Raji (cell line): Measurements from ENCODE around the gene ITPK1.

Experiments used
- POLR2A ChIP-seq: IDR thresholded peaks from 2 replicates; pipeline ENCODE4 v1.6.1; 2011; ENCODE audit warnings: low read depth, low read length, control low read depth; ENCODE audit not compliant: insufficient read depth

ITPK1 gene

GRCh38 chr14:93024493-93024892 lies 91.2 kb downstream of the ITPK1 start:
- no peak for TF ChIP-seq POLR2A

- TF ChIP-seq POLR2A, result no peak
These were observed 91.8 kb downstream of the ITPK1 start for GRCh38 chr14:93023802-93024434.

GRCh38 chr14:93023039-93023438 lies 92.7 kb downstream of the ITPK1 start:
- TF ChIP-seq POLR2A, result no peak

- TF ChIP-seq POLR2A, result no peak
These were observed 95.8 kb downstream of the ITPK1 start for GRCh38 chr14:93019970-93020369.

- no peak for TF ChIP-seq POLR2A
These were observed 96.3 kb downstream of the ITPK1 start for GRCh38 chr14:93019367-93019843.

GRCh38 chr14:93018366-93018765 lies 97.4 kb downstream of the ITPK1 start:
- TF ChIP-seq POLR2A, result no peak

- TF ChIP-seq POLR2A, result no peak
These were observed 97.8 kb downstream of the ITPK1 start for GRCh38 chr14:93017898-93018297.

GRCh38 chr14:93017301-93017797 lies 98.4 kb downstream of the ITPK1 start:
- TF ChIP-seq POLR2A, result no peak

- TF ChIP-seq POLR2A, result no peak
These were observed 99.4 kb downstream of the ITPK1 start for GRCh38 chr14:93016275-93016845.

GRCh38 chr14:93015505-93015904 lies 100.2 kb downstream of the ITPK1 start:
- no peak for TF ChIP-seq POLR2A

GRCh38 chr14:93015064-93015463 lies 100.7 kb downstream of the ITPK1 start:
- TF ChIP-seq POLR2A, result no peak

- TF ChIP-seq POLR2A, result no peak
These were observed 101.4 kb downstream of the ITPK1 start for GRCh38 chr14:93014058-93015023.

GRCh38 chr14:93012951-93013719 lies 102.6 kb downstream of the ITPK1 start:
- TF ChIP-seq POLR2A, result no peak

- no peak for TF ChIP-seq POLR2A
These were observed 103.2 kb downstream of the ITPK1 start for GRCh38 chr14:93012506-93012905.

GRCh38 chr14:93011650-93012325 lies 103.9 kb downstream of the ITPK1 start:
- TF ChIP-seq POLR2A, result no peak

- TF ChIP-seq POLR2A, result no peak
These were observed 104.6 kb downstream of the ITPK1 start for GRCh38 chr14:93011141-93011529.
